Nephron (organoid): ENCODE results near the gene CAMTA1.

Source experiments
- H3K27ac Mint-ChIP-seq, 3 experiments: 2 replicates each; pipeline ENCODE4 v1.8.0; 2020; ENCODE audit warnings: mixed read lengths in 3 of 3, mild to moderate bottlenecking in 2 of 3, moderate library complexity in 1 of 3
- H3K27me3 Mint-ChIP-seq: 2 replicates; pipeline ENCODE4 v1.8.0; 2021; ENCODE audit warnings: low read depth, mild to moderate bottlenecking, moderate library complexity, mixed read lengths
- H3K36me3 Mint-ChIP-seq: 2 replicates; pipeline ENCODE4 v1.8.0; 2020; ENCODE audit warnings: low read depth, mixed read lengths
- H3K4me1 Mint-ChIP-seq: 2 replicates; pipeline ENCODE4 v1.8.0; 2020; ENCODE audit warnings: mixed read lengths
- H3K4me3 Mint-ChIP-seq, 3 experiments: 2 replicates each; pipeline ENCODE4 v1.8.0; 2020; ENCODE audit warnings: mild to moderate bottlenecking in 3 of 3, mixed read lengths in 3 of 3, moderate library complexity in 2 of 3
- H3K9me3 Mint-ChIP-seq: 2 replicates; pipeline ENCODE4 v1.8.0; 2020; ENCODE audit warnings: mixed read lengths
- TF ChIP-seq, protein P1 (sequence below), 3 experiments: fragments of 200-600 bp; sonication (generic); IDR thresholded peaks; one replicate each; pipeline ENCODE4 v1.5.0; 2021; ENCODE audit warnings: antibody characterized with exemption in 3 of 3; ENCODE audit not compliant: unreplicated experiment in 3 of 3

The CAMTA1 gene

GRCh38 chr1:7438921-7439655 is 653.8 kb downstream of the CAMTA1 start:
- TF ChIP-seq, protein P1, sequence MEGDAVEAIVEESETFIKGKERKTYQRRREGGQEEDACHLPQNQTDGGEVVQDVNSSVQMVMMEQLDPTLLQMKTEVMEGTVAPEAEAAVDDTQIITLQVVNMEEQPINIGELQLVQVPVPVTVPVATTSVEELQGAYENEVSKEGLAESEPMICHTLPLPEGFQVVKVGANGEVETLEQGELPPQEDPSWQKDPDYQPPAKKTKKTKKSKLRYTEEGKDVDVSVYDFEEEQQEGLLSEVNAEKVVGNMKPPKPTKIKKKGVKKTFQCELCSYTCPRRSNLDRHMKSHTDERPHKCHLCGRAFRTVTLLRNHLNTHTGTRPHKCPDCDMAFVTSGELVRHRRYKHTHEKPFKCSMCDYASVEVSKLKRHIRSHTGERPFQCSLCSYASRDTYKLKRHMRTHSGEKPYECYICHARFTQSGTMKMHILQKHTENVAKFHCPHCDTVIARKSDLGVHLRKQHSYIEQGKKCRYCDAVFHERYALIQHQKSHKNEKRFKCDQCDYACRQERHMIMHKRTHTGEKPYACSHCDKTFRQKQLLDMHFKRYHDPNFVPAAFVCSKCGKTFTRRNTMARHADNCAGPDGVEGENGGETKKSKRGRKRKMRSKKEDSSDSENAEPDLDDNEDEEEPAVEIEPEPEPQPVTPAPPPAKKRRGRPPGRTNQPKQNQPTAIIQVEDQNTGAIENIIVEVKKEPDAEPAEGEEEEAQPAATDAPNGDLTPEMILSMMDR (IDR thresholded peaks at IDR 0.05; ENCODE audit: unreplicated experiment in 3 of 3), result no peak
- Mint-ChIP-seq H3K9me3 (no peaks in the 10 kb centered on the region), H3K4me1 (peaks cover 1% of the 10 kb centered on the region), H3K27me3 (peaks cover 11% of the 10 kb centered on the region), H3K4me3 (no peak overlapping the region), H3K36me3 (no peaks in the 10 kb centered on the region), H3K27ac (no peak overlapping the region)

GRCh38 chr1:7440154-7440553 is 654.9 kb downstream of the CAMTA1 start:
- H3K4me1 Mint-ChIP-seq, result peaks cover 5% of the 10 kb centered on the region
- no peak overlapping the region for H3K4me3 Mint-ChIP-seq
- no peaks in the 10 kb centered on the region for H3K9me3 Mint-ChIP-seq
- TF ChIP-seq, protein P1 (IDR thresholded peaks at IDR 0.05; ENCODE audit: unreplicated experiment in 3 of 3), result no peak
- H3K27ac Mint-ChIP-seq, result no peak overlapping the region
- peaks cover 11% of the 10 kb centered on the region for H3K27me3 Mint-ChIP-seq
- H3K36me3 Mint-ChIP-seq, result no peaks in the 10 kb centered on the region

DNA sequence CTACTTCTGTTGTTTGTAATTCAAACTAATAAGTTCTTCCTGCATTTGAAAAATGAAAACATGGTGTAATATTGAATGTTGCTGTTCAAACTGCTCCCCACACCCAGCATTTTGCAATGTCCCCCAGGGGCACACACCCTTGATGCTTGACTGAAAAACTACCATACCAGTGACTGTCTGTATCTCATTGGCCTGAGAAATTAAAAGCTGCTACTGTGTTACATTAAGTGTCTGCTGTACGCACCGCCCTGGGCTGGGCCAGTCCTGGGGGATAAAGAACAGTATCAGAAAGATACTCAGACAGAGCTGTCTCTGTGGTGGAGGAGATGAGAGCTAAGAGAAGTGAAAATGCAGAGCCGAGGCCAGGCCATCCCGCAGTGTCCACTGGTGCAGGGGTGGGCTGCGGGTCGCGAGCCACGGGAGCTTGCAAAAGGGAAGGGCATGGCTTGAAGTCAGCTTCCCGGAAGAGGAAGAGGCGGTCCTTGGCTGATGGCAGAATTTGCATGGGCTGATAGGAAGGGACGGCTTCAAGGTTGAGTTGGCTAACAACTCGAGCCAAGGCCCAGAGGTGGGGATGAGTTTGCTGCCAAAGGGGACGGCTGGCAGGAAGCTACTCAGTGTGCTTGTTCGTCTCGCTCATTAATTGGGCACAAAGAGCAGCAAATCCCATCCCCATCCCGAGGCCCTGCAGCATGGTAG is 656.0 kb downstream of the CAMTA1 start:
- peaks cover 11% of the 10 kb centered on the region for H3K27me3 Mint-ChIP-seq
- H3K27ac Mint-ChIP-seq, result no peak overlapping the region
- H3K4me1 Mint-ChIP-seq, result peaks cover 5% of the 10 kb centered on the region
- H3K4me3 Mint-ChIP-seq, result no peak overlapping the region
- H3K36me3 Mint-ChIP-seq, result no peaks in the 10 kb centered on the region
- TF ChIP-seq, protein P1 (IDR thresholded peaks at IDR 0.05; ENCODE audit: unreplicated experiment in 3 of 3), result no peak
- no peaks in the 10 kb centered on the region for H3K9me3 Mint-ChIP-seq

GRCh38 chr1:7442036-7442435 is 656.8 kb downstream of the CAMTA1 start:
- H3K27me3 Mint-ChIP-seq, result peaks cover 11% of the 10 kb centered on the region
- H3K9me3 Mint-ChIP-seq, result no peaks in the 10 kb centered on the region
- TF ChIP-seq, protein P1 (IDR thresholded peaks at IDR 0.05; ENCODE audit: unreplicated experiment in 3 of 3), result no peak
- H3K4me3 Mint-ChIP-seq, result no peak overlapping the region
- no peak overlapping the region for H3K27ac Mint-ChIP-seq
- peaks cover 5% of the 10 kb centered on the region for H3K4me1 Mint-ChIP-seq
- no peaks in the 10 kb centered on the region for H3K36me3 Mint-ChIP-seq

GRCh38 chr1:7442918-7443317 is 657.7 kb downstream of the CAMTA1 start:
- Mint-ChIP-seq H3K36me3 (no peaks in the 10 kb centered on the region), H3K27ac (peak overlapping the region in 1 of 3 experiments; percentile 15), H3K4me1 (peaks cover 5% of the 10 kb centered on the region), H3K27me3 (peaks cover 4% of the 10 kb centered on the region), H3K4me3 (no peak overlapping the region), H3K9me3 (no peaks in the 10 kb centered on the region)
- TF ChIP-seq, protein P1 (IDR thresholded peaks at IDR 0.05; ENCODE audit: unreplicated experiment in 3 of 3), result no peak
